ENCODE results near the gene DENND11. TPM values are rescaled to one million over a fixed set of nuclear protein-coding genes. Genes with fewer than 3 reads are reported as not detected.

Gene DENND11
- polyA plus RNA-seq, 2 of the 4 experiments (the other 2 are of a cell fraction): 7.1 to 11.5 TPM

DNA sequence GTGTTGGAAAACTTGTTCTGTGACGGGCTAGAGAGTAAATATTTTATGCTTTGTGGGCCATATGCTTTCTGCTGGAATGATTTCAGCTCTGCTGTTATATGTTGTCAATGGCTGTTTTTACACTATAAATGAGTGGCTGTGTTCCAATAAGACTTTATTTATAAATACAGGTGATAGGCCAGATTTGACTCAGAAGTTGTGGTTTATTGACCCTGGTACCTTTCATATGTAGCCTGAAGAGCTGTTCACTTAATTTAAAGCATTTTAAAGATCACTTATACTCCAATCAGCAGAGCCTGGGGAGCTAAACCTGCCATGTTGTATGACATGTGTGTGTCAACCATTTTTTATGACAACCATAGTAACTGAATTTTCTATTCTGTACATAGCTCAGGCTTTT lies 27.1 kb upstream of the DENND11 start:
- H3K9me3 ChIP-seq: no peaks in the 10 kb centered on the region
- H3K4me3 ChIP-seq: no peak overlapping the region
- H3K27ac ChIP-seq: no peak overlapping the region
- FAIRE-seq (no peak), DNase-seq (ENCODE audit: low read depth in 1 of 2, low spot score in 1 of 2) (no peak), ATAC-seq (no peak)
- WGBS (ENCODE audit: missing lambda C conversion rate): 62% methylated on average over 1 of the region's 1 CpG
- no peak overlapping the region for H3K4me2 ChIP-seq
- CTCF ChIA-PET: interaction anchor here (1.0 to 1.4 kb wide), 3 partner anchors 9 to 74 kb away, joined by 4 to 6 read pairs (median 5); partner anchors contain the start of genes SSBP1 and WEE2
- H3K4me1 ChIP-seq: no peaks in the 10 kb centered on the region
- POLR2A ChIA-PET: no interaction called here
- no peak for TF ChIP-seq CEBPB (IDR thresholded peaks at IDR 0.05)
- no peak for TF ChIP-seq HOXA7 (CRISPR knock-in tag; IDR thresholded peaks at IDR 0.05)
- no peak for TF ChIP-seq NPAS2 (CRISPR knock-in tag; IDR thresholded peaks at IDR 0.05; ENCODE audit: borderline replicate concordance)
- no peak for TF ChIP-seq RAD21 (conservative IDR thresholded peaks at IDR 0.05 in 1 of 2, IDR thresholded peaks at IDR 0.05 in 1 of 2)
- no peak for TF ChIP-seq CBX2 (IDR thresholded peaks at IDR 0.05; ENCODE audit: borderline replicate concordance, low read depth)
- no peak for TF ChIP-seq FOXS1 (CRISPR knock-in tag; IDR thresholded peaks at IDR 0.05)
- TF ChIP-seq, protein P1, sequence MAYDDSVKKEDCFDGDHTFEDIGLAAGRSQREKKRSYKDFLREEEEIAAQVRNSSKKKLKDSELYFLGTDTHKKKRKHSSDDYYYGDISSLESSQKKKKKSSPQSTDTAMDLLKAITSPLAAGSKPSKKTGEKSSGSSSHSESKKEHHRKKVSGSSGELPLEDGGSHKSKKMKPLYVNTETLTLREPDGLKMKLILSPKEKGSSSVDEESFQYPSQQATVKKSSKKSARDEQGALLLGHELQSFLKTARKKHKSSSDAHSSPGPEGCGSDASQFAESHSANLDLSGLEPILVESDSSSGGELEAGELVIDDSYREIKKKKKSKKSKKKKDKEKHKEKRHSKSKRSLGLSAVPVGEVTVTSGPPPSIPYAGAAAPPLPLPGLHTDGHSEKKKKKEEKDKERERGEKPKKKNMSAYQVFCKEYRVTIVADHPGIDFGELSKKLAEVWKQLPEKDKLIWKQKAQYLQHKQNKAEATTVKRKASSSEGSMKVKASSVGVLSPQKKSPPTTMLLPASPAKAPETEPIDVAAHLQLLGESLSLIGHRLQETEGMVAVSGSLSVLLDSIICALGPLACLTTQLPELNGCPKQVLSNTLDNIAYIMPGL (CRISPR knock-in tag; IDR thresholded peaks at IDR 0.05; ENCODE audit: borderline replicate concordance): no peak

DNA sequence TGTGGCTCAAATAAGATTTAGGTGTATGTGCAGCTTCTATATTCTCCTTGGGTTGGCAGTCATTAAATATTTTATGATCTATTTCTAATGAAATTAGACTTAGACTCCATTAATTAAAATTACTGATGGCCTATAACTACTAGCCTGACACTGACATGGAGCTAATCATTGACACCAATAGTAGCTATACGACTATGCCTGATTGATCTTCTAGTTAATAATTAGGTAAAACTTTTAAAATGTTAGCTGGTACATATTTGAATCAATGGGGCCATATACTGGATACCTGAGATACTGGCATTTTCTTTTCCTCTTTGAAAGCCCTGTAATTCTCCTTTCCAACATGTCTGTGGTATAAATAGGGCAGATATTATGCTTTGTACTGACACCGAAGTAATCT lies 20.6 kb upstream of the DENND11 start:
- CTCF ChIA-PET: interaction anchor here (1.8 kb wide), 1 partner anchor 15 kb away, joined by 7 read pairs; the partner anchor contains the start of gene SSBP1
- no peaks in the 10 kb centered on the region for H3K4me1 ChIP-seq
- DNase-seq (ENCODE audit: low read depth in 1 of 2, low spot score in 1 of 2) (no peak), FAIRE-seq (no peak), ATAC-seq (no peak)
- H3K4me3 ChIP-seq: no peak overlapping the region
- no peaks in the 10 kb centered on the region for H3K9me3 ChIP-seq
- WGBS (ENCODE audit: missing lambda C conversion rate): 65% methylated on average over 2 of the region's 2 CpGs
- no peak for TF ChIP-seq SREBF2 (IDR thresholded peaks at IDR 0.05)
- no peak for TF ChIP-seq CEBPB (IDR thresholded peaks at IDR 0.05)
- TF ChIP-seq ZFP36 (IDR thresholded peaks at IDR 0.05; ENCODE audit: borderline replicate concordance, partially characterized antibody): no peak
- no peak for TF ChIP-seq HOXB5 (CRISPR knock-in tag; IDR thresholded peaks at IDR 0.05)
- no peak for TF ChIP-seq NR3C1 (IDR thresholded peaks at IDR 0.05)
- no peak for TF ChIP-seq ZSCAN20 (CRISPR knock-in tag; IDR thresholded peaks at IDR 0.05)
- no peak overlapping the region for H3K4me2 ChIP-seq
- H3K27ac ChIP-seq: no peak overlapping the region
- POLR2A ChIA-PET: no interaction called here

DNA sequence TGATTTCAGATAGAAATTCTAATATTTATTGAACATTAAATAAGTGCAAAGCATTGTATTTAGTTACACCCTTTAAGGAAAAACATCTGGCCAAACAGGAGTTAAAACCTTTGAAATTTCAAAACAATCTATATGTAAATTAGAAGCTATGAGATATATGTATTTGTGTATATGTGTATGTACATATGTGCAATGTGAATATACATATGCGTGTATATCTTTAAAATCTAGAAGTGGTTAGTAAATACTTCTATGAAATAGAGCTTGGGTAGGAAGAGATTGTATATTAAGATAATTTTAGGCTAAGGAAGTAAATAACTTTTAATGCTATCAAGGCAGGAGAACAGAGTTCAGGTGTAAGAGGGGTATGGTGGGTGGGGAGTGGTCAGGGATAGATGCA lies 15.5 kb upstream of the DENND11 start:
- H3K4me1 ChIP-seq: no peaks in the 10 kb centered on the region
- no peaks in the 10 kb centered on the region for H3K9me3 ChIP-seq
- no peak overlapping the region for H3K4me3 ChIP-seq
- H3K27ac ChIP-seq: no peak overlapping the region
- TF ChIP-seq KDM1A (IDR thresholded peaks at IDR 0.05; ENCODE audit: low read depth): no peak
- no peak for TF ChIP-seq FOXS1 (CRISPR knock-in tag; IDR thresholded peaks at IDR 0.05)
- TF ChIP-seq MYC (IDR thresholded peaks at IDR 0.05; ENCODE audit: borderline replicate concordance, low read length): no peak
- TF ChIP-seq, protein P2, sequence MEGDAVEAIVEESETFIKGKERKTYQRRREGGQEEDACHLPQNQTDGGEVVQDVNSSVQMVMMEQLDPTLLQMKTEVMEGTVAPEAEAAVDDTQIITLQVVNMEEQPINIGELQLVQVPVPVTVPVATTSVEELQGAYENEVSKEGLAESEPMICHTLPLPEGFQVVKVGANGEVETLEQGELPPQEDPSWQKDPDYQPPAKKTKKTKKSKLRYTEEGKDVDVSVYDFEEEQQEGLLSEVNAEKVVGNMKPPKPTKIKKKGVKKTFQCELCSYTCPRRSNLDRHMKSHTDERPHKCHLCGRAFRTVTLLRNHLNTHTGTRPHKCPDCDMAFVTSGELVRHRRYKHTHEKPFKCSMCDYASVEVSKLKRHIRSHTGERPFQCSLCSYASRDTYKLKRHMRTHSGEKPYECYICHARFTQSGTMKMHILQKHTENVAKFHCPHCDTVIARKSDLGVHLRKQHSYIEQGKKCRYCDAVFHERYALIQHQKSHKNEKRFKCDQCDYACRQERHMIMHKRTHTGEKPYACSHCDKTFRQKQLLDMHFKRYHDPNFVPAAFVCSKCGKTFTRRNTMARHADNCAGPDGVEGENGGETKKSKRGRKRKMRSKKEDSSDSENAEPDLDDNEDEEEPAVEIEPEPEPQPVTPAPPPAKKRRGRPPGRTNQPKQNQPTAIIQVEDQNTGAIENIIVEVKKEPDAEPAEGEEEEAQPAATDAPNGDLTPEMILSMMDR (IDR thresholded peaks at IDR 0.05): no peak
- TF ChIP-seq ZC3H11A (IDR thresholded peaks at IDR 0.05): no peak
- no peak for TF ChIP-seq JUNB (IDR thresholded peaks at IDR 0.05)
- no peak for TF ChIP-seq PHF8 (IDR thresholded peaks at IDR 0.05; ENCODE audit: borderline replicate concordance, low read depth)
- TF ChIP-seq, protein P3, sequence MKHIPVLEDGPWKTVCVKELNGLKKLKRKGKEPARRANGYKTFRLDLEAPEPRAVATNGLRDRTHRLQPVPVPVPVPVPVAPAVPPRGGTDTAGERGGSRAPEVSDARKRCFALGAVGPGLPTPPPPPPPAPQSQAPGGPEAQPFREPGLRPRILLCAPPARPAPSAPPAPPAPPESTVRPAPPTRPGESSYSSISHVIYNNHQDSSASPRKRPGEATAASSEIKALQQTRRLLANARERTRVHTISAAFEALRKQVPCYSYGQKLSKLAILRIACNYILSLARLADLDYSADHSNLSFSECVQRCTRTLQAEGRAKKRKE (CRISPR knock-in tag; IDR thresholded peaks at IDR 0.05; ENCODE audit: low read depth): no peak
- TF ChIP-seq CEBPB (IDR thresholded peaks at IDR 0.05): no peak
- TF ChIP-seq, protein P4, sequence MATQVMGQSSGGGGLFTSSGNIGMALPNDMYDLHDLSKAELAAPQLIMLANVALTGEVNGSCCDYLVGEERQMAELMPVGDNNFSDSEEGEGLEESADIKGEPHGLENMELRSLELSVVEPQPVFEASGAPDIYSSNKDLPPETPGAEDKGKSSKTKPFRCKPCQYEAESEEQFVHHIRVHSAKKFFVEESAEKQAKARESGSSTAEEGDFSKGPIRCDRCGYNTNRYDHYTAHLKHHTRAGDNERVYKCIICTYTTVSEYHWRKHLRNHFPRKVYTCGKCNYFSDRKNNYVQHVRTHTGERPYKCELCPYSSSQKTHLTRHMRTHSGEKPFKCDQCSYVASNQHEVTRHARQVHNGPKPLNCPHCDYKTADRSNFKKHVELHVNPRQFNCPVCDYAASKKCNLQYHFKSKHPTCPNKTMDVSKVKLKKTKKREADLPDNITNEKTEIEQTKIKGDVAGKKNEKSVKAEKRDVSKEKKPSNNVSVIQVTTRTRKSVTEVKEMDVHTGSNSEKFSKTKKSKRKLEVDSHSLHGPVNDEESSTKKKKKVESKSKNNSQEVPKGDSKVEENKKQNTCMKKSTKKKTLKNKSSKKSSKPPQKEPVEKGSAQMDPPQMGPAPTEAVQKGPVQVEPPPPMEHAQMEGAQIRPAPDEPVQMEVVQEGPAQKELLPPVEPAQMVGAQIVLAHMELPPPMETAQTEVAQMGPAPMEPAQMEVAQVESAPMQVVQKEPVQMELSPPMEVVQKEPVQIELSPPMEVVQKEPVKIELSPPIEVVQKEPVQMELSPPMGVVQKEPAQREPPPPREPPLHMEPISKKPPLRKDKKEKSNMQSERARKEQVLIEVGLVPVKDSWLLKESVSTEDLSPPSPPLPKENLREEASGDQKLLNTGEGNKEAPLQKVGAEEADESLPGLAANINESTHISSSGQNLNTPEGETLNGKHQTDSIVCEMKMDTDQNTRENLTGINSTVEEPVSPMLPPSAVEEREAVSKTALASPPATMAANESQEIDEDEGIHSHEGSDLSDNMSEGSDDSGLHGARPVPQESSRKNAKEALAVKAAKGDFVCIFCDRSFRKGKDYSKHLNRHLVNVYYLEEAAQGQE (IDR thresholded peaks at IDR 0.05): no peak
- no peak for TF ChIP-seq HOXB13 (CRISPR knock-in tag; IDR thresholded peaks at IDR 0.05; ENCODE audit: low read depth)
- no peak for TF ChIP-seq SREBF2 (IDR thresholded peaks at IDR 0.05)
- TF ChIP-seq EHF (CRISPR knock-in tag; IDR thresholded peaks at IDR 0.05): no peak
- no peak for TF ChIP-seq GATA3 (IDR thresholded peaks at IDR 0.05; ENCODE audit: borderline replicate concordance)
- TF ChIP-seq CBX8 (IDR thresholded peaks at IDR 0.05): no peak
- FAIRE-seq (no peak), ATAC-seq (no peak), DNase-seq (ENCODE audit: low read depth in 1 of 2, low spot score in 1 of 2) (no peak)
- H3K4me2 ChIP-seq: no peak overlapping the region
- CTCF ChIA-PET: interaction anchor here (1.1 to 1.7 kb wide), 3 partner anchors 21 to 68 kb away, joined by 3 to 5 read pairs (median 4); partner anchors contain the start of gene SSBP1
- POLR2A ChIA-PET: no interaction called here
- WGBS (ENCODE audit: missing lambda C conversion rate): 47% methylated on average over 1 of the region's 1 CpG

Data from A549 (cell line).